ENCODE results near the gene CYB5R3.
"Not testable (repeated sequence)": the region's sequence is repeated elsewhere in the genome, so short reads cannot be mapped to it uniquely, and the experiment has no call there.

Gene CYB5R3

DNA sequence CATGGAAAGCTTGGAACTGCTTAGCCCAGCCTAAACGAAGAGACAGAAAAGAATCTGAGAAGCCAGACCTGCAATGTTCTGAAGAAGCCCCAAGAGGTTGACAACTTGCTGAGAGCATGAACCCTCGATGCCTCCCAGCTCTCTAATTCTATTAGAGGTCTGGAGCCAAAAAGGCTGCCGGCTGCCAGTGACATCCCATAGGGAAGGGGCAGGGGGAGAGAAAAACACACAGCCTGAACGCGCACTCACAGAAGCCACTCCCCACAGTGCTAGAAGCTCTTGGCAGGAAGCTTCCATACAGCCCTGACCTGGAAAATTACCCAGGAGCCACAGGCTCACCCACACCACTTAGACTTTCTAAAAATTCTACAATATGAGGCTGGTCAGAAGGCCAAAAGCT, 52.9 kb downstream of the CYB5R3 start:
- DNase-seq = no peak

- no peak for DNase-seq
Measured at GRCh38 chr22:42595434-42595833, 53.8 kb downstream of the CYB5R3 start.

- no peak for DNase-seq
Measured at GRCh38 chr22:42591987-42592386, 57.2 kb downstream of the CYB5R3 start.

- DNase-seq = no peak
Measured at GRCh38 chr22:42587588-42588175, 61.5 kb downstream of the CYB5R3 start.

DNA sequence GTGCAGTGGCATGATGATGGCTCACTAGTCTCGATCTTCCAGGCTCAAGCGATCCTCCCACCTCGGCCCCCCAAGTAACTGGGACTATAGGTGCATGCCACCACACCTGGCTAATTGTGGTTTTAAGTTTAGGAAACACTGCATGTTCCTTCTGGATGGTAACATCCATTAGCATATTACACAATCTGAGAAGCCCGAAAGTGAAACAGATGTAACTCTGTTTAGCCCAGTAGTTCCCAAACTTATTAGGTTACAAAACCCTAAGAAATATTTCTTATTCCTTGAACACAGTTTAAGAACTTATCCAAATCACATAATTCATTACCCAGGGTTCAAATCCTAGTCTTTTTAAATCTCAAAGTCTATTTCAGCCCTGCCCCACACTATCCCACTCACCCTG, 62.8 kb downstream of the CYB5R3 start:
- DNase-seq = no peak

GRCh38 chr22:42585096-42585495, 64.1 kb downstream of the CYB5R3 start:
- no peak for DNase-seq

DNA sequence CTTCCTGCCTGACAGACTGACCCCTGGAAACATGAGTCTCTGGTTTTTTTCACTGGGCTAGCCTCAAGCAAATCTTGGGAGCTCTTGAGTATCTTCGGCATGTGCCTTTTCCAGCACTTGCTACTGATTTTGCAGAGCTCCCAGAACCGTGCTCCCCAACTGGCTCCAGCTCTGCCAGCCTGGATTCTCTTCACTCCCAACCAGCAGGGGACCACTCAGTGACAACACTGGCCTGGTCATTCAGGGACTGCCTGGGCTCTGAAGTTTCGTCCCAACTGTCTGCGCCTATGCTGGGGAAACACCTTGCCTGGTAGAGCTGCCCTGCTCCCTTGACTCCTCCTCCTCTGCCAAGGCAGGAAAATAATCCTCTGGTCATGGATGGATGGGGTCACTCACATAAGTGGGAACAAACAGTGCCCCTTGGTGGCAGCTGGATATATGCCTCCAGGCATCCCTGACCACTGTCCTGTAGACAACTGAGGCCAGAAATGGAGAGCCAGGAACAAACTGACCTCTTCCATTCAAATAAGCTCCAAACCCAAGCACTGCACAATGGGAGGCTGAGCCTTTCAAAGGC, 64.7 kb downstream of the CYB5R3 start:
- DNase-seq = no peak

GRCh38 chr22:42582987-42583386, 66.2 kb downstream of the CYB5R3 start:
- DNase-seq = no peak

DNA sequence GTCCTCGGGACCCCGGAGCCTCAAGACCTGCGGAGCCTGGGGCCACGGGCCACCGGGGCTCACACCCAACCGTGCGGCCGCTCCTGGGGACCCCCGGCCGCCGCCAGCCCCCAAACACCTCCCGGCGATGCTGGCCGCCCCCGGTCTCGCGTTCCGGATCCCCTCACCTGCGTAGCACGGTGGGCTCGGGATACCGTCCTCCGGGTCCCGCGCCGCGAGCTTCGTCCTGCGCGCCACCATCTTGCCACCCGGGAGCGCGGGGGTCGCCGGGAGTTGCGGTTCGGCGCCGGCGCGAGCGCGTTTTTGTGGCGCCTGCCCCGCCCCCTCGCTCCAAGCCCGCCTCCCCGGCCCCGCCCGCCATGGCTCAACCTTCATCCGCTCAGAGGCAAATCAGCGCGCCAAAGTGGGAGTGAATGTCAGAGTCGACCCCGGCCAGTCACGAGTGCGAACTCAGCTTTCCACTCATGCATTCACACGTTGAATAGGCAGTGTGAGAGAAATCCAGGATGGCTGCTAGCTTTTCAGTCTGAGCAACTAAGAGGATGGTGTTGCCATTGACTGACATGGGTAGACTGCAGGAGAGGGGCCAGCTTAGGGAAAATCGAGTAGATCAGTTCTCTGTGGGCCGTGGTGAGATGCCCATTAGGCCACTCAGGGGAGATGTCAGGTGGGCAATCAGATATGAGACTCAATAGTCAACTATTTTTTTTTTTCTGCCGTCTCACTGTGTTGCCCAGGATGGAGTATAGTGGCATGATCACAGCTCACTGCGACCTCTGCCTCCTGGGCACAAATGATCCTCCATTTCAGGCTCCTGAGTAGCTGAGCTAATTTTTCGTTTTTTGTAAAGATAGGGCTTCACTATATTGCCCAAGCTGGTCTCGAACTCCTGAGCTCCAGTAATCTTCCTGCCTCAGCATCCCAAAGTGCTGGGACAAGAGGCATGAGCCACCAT, 67.2 kb downstream of the CYB5R3 start:
- DNase-seq = peak; percentile 79

DNA sequence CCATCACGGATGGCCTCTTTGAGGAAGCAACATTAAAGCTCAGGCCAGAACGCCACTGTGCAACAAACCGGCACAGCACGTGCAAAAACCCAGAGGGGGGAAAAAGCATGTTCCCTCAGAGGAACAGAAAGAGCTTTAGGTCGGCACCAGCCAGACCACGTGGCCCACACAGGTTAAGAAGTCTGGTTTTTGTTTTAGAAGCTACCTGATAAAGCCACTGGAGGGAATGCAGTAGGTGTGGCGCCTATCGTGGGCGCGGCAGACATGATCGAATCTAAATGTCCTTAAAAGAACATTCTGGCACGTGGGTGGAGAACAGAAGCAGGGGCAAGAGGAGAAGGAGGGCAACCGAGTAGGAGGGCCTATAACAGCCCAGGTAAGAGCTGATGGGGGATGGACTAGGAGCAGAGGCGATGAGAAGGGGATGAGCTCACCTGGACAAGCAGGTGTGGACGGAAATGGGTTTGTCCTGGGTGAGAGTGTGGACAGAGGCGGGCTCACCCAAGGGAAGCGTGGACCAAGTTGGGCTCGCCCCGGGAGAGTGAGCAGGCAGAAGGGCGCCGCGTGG, 67.9 kb downstream of the CYB5R3 start:
- DNase-seq = peak; percentile 11

DNA sequence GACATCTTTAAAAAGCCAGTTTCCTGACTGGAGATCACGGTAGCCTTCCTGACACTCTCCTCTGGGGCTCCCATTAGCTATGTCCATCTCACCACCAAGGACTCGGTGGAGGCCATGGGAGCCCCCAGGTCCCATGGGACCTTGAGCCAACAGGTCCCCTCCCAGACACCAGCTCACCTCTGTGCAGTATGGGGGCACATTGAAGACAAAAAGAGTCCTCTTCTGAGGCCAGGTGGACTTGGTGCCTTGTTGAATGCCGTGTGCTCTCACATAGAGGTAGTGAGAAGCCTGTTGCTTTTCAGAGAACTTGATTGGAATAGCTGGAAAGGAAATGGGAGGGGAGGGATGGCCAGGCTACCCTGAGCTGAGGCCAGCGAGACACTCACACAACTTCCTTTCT, 69.2 kb downstream of the CYB5R3 start:
- not testable (repeated sequence) for DNase-seq

DNA sequence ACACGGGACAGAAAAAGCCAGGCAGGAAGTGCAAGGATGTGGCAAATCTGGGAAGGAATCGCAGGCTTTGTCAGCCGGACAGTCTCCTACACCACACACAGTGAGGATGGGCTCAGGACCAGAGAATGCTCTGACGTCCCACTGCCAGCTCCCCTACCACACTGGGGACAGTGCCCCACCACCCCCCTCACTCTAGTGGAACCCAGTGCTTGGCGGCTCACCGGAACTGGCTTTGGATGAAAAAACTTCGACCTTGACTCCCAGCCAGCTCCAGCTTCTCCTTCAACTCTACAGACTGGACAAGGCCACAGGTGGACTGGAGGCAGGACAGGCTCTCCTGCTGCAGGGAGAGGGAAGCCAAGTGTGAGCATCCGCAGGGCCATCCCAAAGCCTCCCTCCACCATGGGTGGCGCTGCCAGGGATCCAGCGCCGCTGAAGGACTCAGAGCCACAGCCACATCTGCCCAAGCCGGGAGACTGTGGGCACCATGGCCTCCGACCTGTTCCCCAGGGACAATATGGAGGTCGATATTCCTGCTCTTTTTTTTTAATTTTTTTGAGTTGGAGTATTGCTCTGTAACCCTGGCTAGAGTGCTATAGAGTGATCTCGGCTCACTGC, 71.5 kb downstream of the CYB5R3 start:
- DNase-seq = no peak

GRCh38 chr22:42577141-42577540, 72.1 kb downstream of the CYB5R3 start:
- not testable (repeated sequence) for DNase-seq

DNA sequence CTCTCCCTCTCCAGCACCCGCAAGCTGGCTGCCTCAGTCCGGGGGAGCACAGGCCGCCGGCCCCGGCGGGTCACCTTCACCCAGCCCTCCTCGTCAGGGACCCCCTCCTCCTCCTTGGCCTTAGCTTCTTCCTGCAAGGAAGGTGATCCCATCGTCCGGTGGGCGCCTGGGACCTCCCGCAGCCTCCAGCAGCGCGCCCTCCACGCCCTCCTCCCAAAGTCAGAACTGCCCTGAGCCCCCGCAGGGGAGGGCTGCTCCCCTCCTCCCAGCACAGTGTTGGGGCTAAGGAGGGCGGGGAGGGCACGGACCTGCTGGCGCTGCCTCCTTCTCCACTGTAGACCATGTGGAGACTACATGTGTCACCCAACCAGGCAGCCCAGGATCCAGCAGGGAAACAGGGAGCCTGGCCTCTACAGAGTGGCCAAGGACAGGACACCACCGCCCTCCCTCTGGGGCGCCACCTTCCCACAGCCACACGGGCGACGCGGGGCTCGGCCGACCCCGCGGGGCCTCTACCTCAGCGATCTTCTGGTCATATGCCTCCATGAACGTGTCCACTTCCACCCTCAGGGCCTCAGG, 73.1 kb downstream of the CYB5R3 start:
- DNase-seq = not testable (repeated sequence)

DNA sequence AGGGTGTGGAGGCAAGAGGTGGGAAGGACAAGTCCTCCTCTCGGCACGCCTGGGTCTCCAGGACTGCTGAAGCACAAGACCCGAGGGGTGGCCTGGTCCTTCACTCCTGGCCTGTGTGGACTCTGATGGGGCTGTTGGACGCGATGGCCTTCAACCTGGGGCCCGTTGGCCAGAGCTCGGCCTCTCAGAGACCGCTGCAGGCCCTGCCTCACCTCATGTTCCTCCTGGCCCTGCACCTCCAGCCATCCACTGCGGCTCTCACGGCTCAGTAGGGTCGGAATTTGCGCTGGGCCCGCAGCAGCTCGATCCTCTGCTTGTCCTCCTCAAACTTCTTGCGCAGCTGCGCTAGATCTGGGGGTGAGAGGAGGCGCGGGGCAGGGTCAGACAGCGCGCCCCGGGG, 74.7 kb downstream of the CYB5R3 start:
- DNase-seq = not testable (repeated sequence)

DNA sequence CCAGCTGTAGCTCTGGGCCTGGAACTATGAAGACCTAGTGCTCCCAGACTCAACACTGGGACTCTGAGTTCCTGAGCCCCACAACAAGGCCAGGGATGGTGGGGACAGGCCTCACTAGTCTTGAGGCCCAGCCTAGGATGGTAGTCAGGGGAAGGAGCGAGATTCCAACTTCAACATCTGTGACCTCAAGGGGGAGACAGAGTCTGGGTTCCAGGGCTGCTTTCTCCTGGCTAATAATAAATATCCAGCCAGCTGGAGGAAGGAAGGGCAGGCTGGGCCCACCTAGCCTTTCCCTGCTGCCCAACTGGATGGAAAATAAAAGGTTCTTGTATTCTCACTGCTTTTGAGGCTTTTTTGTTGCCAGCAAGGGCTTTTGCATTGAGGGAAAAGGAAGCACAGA, 75.1 kb downstream of the CYB5R3 start:
- not testable (repeated sequence) for DNase-seq

GRCh38 chr22:42571068-42571467, 78.1 kb downstream of the CYB5R3 start:
- DNase-seq = not testable (repeated sequence)

DNA sequence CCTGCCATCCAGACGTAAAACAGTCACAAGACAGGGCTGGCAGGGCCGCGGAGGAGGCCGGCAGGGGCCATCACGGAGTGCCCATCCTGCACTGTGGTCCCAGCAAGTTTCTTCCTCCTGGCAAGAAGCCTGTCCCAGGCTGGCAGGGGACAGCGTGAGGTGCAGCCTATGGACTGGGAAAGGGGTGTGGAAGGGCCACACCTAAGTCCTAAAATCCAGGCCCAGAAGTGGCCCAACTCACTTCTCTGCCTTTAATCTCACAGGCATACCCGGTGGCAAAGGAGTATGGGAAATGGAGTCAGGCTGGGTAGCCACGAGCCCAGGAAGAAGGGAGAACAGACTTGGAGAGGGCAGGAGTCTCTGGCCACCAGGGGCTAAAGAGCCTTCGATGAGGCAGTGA, 78.6 kb downstream of the CYB5R3 start:
- DNase-seq = not testable (repeated sequence)

- not testable (repeated sequence) for DNase-seq
Measured at GRCh38 chr22:42567950-42568349, 81.2 kb downstream of the CYB5R3 start.

Data from CD4-positive, alpha-beta T cell treated with Interleukin-17A for 1 hour (primary cell).